ENCODE measurements around the gene DNAJC16.
"Not testable (repeated sequence)": the region's sequence is repeated elsewhere in the genome, so short reads cannot be mapped to it uniquely, and the experiment has no call there.

Gene DNAJC16

GRCh38 chr1:15483971-15484370 lies 42.7 kb upstream of the DNAJC16 start:
- intact Hi-C loops (cut with DNase I; ENCODE audit: low total_unique reads): no loop called here
- H3K36me3 ChIP-seq: peaks cover 7 to 49% (median 9%) of the 10 kb centered on the region in 3 donors

GRCh38 chr1:15484443-15484842 lies 42.2 kb upstream of the DNAJC16 start:
- H3K4me1 ChIP-seq; H3K27ac ChIP-seq; DNase-seq; H3K9me3 ChIP-seq; H3K4me3 ChIP-seq; H3K27me3 ChIP-seq; intact Hi-C loops (cut with DNase I; ENCODE audit: low total_unique reads): not testable (repeated sequence)
- peaks cover 7 to 49% (median 9%) of the 10 kb centered on the region in 3 donors for H3K36me3 ChIP-seq

More at GRCh38 chr1:15483971-15484370, 42.7 kb upstream of the DNAJC16 start:
- DNase-seq: no peak
- Histone ChIP-seq H3K27ac (no peak overlapping the region), H3K27me3 (no peaks in the 10 kb centered on the region), H3K4me1 (no peaks in the 10 kb centered on the region), H3K4me3 (no peak overlapping the region), H3K9me3 (no peaks in the 10 kb centered on the region)
- no peak for TF ChIP-seq CTCF (IDR thresholded peaks at IDR 0.05)

- no peaks in the 10 kb centered on the region for H3K9me3 ChIP-seq
- TF ChIP-seq CTCF (IDR thresholded peaks at IDR 0.05): no peak
- no peak overlapping the region for H3K27ac ChIP-seq
- H3K4me1 ChIP-seq: no peaks in the 10 kb centered on the region
- H3K36me3 ChIP-seq: peaks cover 7 to 60% (median 19%) of the 10 kb centered on the region in 3 donors
- intact Hi-C loops (cut with DNase I; ENCODE audit: low total_unique reads): no loop called here
- DNase-seq: no peak
- no peak overlapping the region for H3K4me3 ChIP-seq
- H3K27me3 ChIP-seq: no peaks in the 10 kb centered on the region
These were observed 41.0 kb upstream of the DNAJC16 start for GRCh38 chr1:15485636-15486035.

- H3K4me3 ChIP-seq; H3K27me3 ChIP-seq; intact Hi-C loops (cut with DNase I; ENCODE audit: low total_unique reads); H3K4me1 ChIP-seq; H3K9me3 ChIP-seq; DNase-seq; H3K27ac ChIP-seq: not testable (repeated sequence)
- peaks cover 7 to 71% (median 26%) of the 10 kb centered on the region in 3 donors for H3K36me3 ChIP-seq
These were observed 39.6 kb upstream of the DNAJC16 start for GRCh38 chr1:15486844-15487610.

GRCh38 chr1:15488371-15488770 lies 38.3 kb upstream of the DNAJC16 start:
- Histone ChIP-seq H3K4me1 (no peaks in the 10 kb centered on the region), H3K36me3 (peaks cover 18 to 80% (median 38%) of the 10 kb centered on the region in 3 donors), H3K4me3 (no peak overlapping the region), H3K27me3 (no peaks in the 10 kb centered on the region), H3K27ac (no peak overlapping the region), H3K9me3 (no peaks in the 10 kb centered on the region)
- TF ChIP-seq CTCF (IDR thresholded peaks at IDR 0.05): no peak
- no peak for DNase-seq
- intact Hi-C loops (cut with DNase I; ENCODE audit: low total_unique reads): no loop called here

GRCh38 chr1:15489052-15489736 lies 37.5 kb upstream of the DNAJC16 start:
- Histone ChIP-seq H3K4me3 (no peak overlapping the region), H3K9me3 (no peaks in the 10 kb centered on the region), H3K4me1 (no peaks in the 10 kb centered on the region), H3K36me3 (peaks cover 26 to 81% (median 46%) of the 10 kb centered on the region in 3 donors), H3K27me3 (no peaks in the 10 kb centered on the region), H3K27ac (no peak overlapping the region)
- no peak for TF ChIP-seq CTCF (IDR thresholded peaks at IDR 0.05)
- DNase-seq: no peak
- intact Hi-C loops (cut with DNase I; ENCODE audit: low total_unique reads): no loop called here

- H3K27me3 ChIP-seq; H3K27ac ChIP-seq; H3K4me3 ChIP-seq; H3K9me3 ChIP-seq; H3K4me1 ChIP-seq; DNase-seq; intact Hi-C loops (cut with DNase I; ENCODE audit: low total_unique reads): not testable (repeated sequence)
- peaks cover 34 to 80% (median 58%) of the 10 kb centered on the region in 3 donors for H3K36me3 ChIP-seq
These were observed 35.6 kb upstream of the DNAJC16 start for GRCh38 chr1:15491010-15491409.

Data from tibial artery (tissue), 4 donors.